Central memory CD8-positive, alpha-beta T cell (primary cell): ENCODE measurements around the gene C7.

ENCODE experiments used
- ATAC-seq: fragments of 150-1000 bp; cut with Tn5 transposase; replicated peaks from 2 replicates; pipeline ENCODE4 v1.10.0; 2022; ENCODE audit warnings: mild to moderate bottlenecking, moderate FRiP score, moderate number of reproducible peaks; ENCODE audit not compliant: poor library complexity, severe bottlenecking; ENCODE audit errors: extremely low read depth
- DNase-seq, 2 donors: peaks; one replicate each; pipeline ENCODE4 v3.0.0; 2021; ENCODE audit warnings: low spot score in 2 of 2
- H3K27ac Mint-ChIP-seq: one replicate; pipeline ENCODE4 v1.8.0; 2022; ENCODE audit warnings: low read depth, mild to moderate bottlenecking, moderate library complexity, mixed read lengths
- H3K27me3 Mint-ChIP-seq: one replicate; pipeline ENCODE4 v1.8.0; 2022; ENCODE audit warnings: mixed read lengths
- H3K36me3 Mint-ChIP-seq: one replicate; pipeline ENCODE4 v1.8.0; 2022; ENCODE audit warnings: mild to moderate bottlenecking, moderate library complexity, mixed read lengths; ENCODE audit not compliant: insufficient read depth
- H3K4me1 Mint-ChIP-seq: one replicate; pipeline ENCODE4 v1.8.0; 2022; ENCODE audit warnings: mixed read lengths
- H3K4me3 Mint-ChIP-seq: one replicate; pipeline ENCODE4 v1.8.0; 2022; ENCODE audit warnings: mild to moderate bottlenecking, moderate library complexity, mixed read lengths
- H3K9me3 Mint-ChIP-seq: one replicate; pipeline ENCODE4 v1.8.0; 2022; ENCODE audit warnings: mixed read lengths

The C7 gene

GRCh38 chr5:40939753-40940152, 30.5 kb downstream of the C7 start:
- no peak for DNase-seq
- no peak overlapping the region for H3K27ac Mint-ChIP-seq

GRCh38 chr5:40945111-40945510, 35.8 kb downstream of the C7 start:
- Mint-ChIP-seq H3K9me3 (no peaks in the 10 kb centered on the region), H3K27me3 (peaks cover under 1% of the 10 kb centered on the region), H3K27ac (no peak overlapping the region), H3K36me3 (no peaks in the 10 kb centered on the region), H3K4me1 (no peaks in the 10 kb centered on the region), H3K4me3 (no peak overlapping the region)
- no peak for DNase-seq
- no peak for ATAC-seq

More at GRCh38 chr5:40939753-40940152, 30.5 kb downstream of the C7 start:
- peaks cover 16% of the 10 kb centered on the region for H3K27me3 Mint-ChIP-seq
- H3K9me3 Mint-ChIP-seq, result no peaks in the 10 kb centered on the region
- H3K4me1 Mint-ChIP-seq, result no peaks in the 10 kb centered on the region
- H3K4me3 Mint-ChIP-seq, result no peak overlapping the region
- no peak for ATAC-seq
- H3K36me3 Mint-ChIP-seq, result no peaks in the 10 kb centered on the region

- Mint-ChIP-seq H3K9me3 (peaks cover 8% of the 10 kb centered on the region), H3K4me3 (no peak overlapping the region), H3K4me1 (no peaks in the 10 kb centered on the region), H3K27me3 (peaks cover 9% of the 10 kb centered on the region), H3K27ac (no peak overlapping the region), H3K36me3 (peaks cover 1% of the 10 kb centered on the region)
- ATAC-seq (no peak), DNase-seq (no peak)
These were observed 46.0 kb downstream of the C7 start for GRCh38 chr5:40955313-40955712.

- Mint-ChIP-seq H3K36me3 (peaks cover 1% of the 10 kb centered on the region), H3K27ac (no peak overlapping the region), H3K4me3 (no peak overlapping the region), H3K27me3 (peaks cover 9% of the 10 kb centered on the region), H3K4me1 (no peaks in the 10 kb centered on the region), H3K9me3 (peaks cover 8% of the 10 kb centered on the region)
- DNase-seq, result no peak
- ATAC-seq, result no peak
These were observed 47.8 kb downstream of the C7 start for GRCh38 chr5:40957048-40957447.

GRCh38 chr5:40958811-40959210, 49.5 kb downstream of the C7 start:
- Mint-ChIP-seq H3K27me3 (no peaks in the 10 kb centered on the region), H3K27ac (no peak overlapping the region), H3K9me3 (peaks cover 8% of the 10 kb centered on the region), H3K4me3 (no peak overlapping the region), H3K36me3 (peaks cover 1% of the 10 kb centered on the region), H3K4me1 (no peaks in the 10 kb centered on the region)
- ATAC-seq, result no peak
- DNase-seq, result no peak

GRCh38 chr5:40960037-40960436, 50.7 kb downstream of the C7 start:
- H3K36me3 Mint-ChIP-seq, result peaks cover 1% of the 10 kb centered on the region
- H3K4me1 Mint-ChIP-seq, result no peaks in the 10 kb centered on the region
- H3K27ac Mint-ChIP-seq, result no peak overlapping the region
- no peak overlapping the region for H3K4me3 Mint-ChIP-seq
- H3K9me3 Mint-ChIP-seq, result peaks cover 8% of the 10 kb centered on the region
- H3K27me3 Mint-ChIP-seq, result no peaks in the 10 kb centered on the region
- ATAC-seq (no peak), DNase-seq (no peak)

- Mint-ChIP-seq H3K36me3 (peaks cover 1% of the 10 kb centered on the region), H3K9me3 (peaks cover 8% of the 10 kb centered on the region), H3K4me3 (no peak overlapping the region), H3K27me3 (no peaks in the 10 kb centered on the region), H3K27ac (no peak overlapping the region), H3K4me1 (no peaks in the 10 kb centered on the region)
- DNase-seq (no peak), ATAC-seq (no peak)
These were observed 53.1 kb downstream of the C7 start for GRCh38 chr5:40962207-40962955.

- ATAC-seq (no peak), DNase-seq (no peak)
- Mint-ChIP-seq H3K36me3 (no peaks in the 10 kb centered on the region), H3K4me1 (no peaks in the 10 kb centered on the region), H3K27ac (no peak overlapping the region), H3K27me3 (peaks cover 21% of the 10 kb centered on the region), H3K9me3 (no peaks in the 10 kb centered on the region), H3K4me3 (no peak overlapping the region)
These were observed 63.1 kb downstream of the C7 start for GRCh38 chr5:40972434-40972833.

GRCh38 chr5:40973364-40974004, 64.2 kb downstream of the C7 start:
- ATAC-seq, result no peak
- H3K27ac Mint-ChIP-seq, result no peak overlapping the region

GRCh38 chr5:40976041-40976440, 66.7 kb downstream of the C7 start:
- no peaks in the 10 kb centered on the region for H3K9me3 Mint-ChIP-seq
- no peaks in the 10 kb centered on the region for H3K36me3 Mint-ChIP-seq
- ATAC-seq, result no peak
- H3K27me3 Mint-ChIP-seq, result peaks cover 37% of the 10 kb centered on the region
- no peak overlapping the region for H3K27ac Mint-ChIP-seq
- H3K4me3 Mint-ChIP-seq, result no peak overlapping the region
- no peak for DNase-seq
- no peaks in the 10 kb centered on the region for H3K4me1 Mint-ChIP-seq

More at GRCh38 chr5:40973364-40974004, 64.2 kb downstream of the C7 start:
- no peak for DNase-seq
- H3K4me3 Mint-ChIP-seq, result no peak overlapping the region
- H3K9me3 Mint-ChIP-seq, result no peaks in the 10 kb centered on the region
- no peaks in the 10 kb centered on the region for H3K36me3 Mint-ChIP-seq
- no peaks in the 10 kb centered on the region for H3K4me1 Mint-ChIP-seq
- H3K27me3 Mint-ChIP-seq, result peaks cover 22% of the 10 kb centered on the region

GRCh38 chr5:40976836-40977235, 67.5 kb downstream of the C7 start:
- H3K36me3 Mint-ChIP-seq, result no peaks in the 10 kb centered on the region
- DNase-seq (no peak), ATAC-seq (no peak)
- no peak overlapping the region for H3K4me3 Mint-ChIP-seq
- H3K9me3 Mint-ChIP-seq, result no peaks in the 10 kb centered on the region
- no peak overlapping the region for H3K27ac Mint-ChIP-seq
- H3K4me1 Mint-ChIP-seq, result no peaks in the 10 kb centered on the region
- peaks cover 38% of the 10 kb centered on the region for H3K27me3 Mint-ChIP-seq

GRCh38 chr5:40981420-40981819, 72.1 kb downstream of the C7 start:
- DNase-seq, result no peak

GRCh38 chr5:40983781-40984180, 74.5 kb downstream of the C7 start:
- no peak for ATAC-seq

More at GRCh38 chr5:40981420-40981819, 72.1 kb downstream of the C7 start:
- H3K4me1 Mint-ChIP-seq, result no peaks in the 10 kb centered on the region
- peaks cover 49% of the 10 kb centered on the region for H3K27me3 Mint-ChIP-seq
- no peak overlapping the region for H3K27ac Mint-ChIP-seq
- H3K9me3 Mint-ChIP-seq, result peaks cover 5% of the 10 kb centered on the region
- no peak overlapping the region for H3K4me3 Mint-ChIP-seq
- no peak for ATAC-seq
- no peaks in the 10 kb centered on the region for H3K36me3 Mint-ChIP-seq

More at GRCh38 chr5:40983781-40984180, 74.5 kb downstream of the C7 start:
- H3K9me3 Mint-ChIP-seq, result peaks cover 5% of the 10 kb centered on the region
- H3K27me3 Mint-ChIP-seq, result peaks cover 38% of the 10 kb centered on the region
- H3K4me3 Mint-ChIP-seq, result no peak overlapping the region
- no peaks in the 10 kb centered on the region for H3K4me1 Mint-ChIP-seq
- no peaks in the 10 kb centered on the region for H3K36me3 Mint-ChIP-seq
- no peak overlapping the region for H3K27ac Mint-ChIP-seq
- no peak for DNase-seq
